ENCODE measurements around the gene CNGA1. TPM values are rescaled to one million over a fixed set of nuclear protein-coding genes. Genes with fewer than 3 reads are reported as not detected.

CNGA1 gene
- total and polyA plus RNA-seq, 2 donors (not counting 3 experiments of a cell fraction or from before 2014, with no cell fraction given) = not detected

GRCh38 chr4:47913861-47914219, 102.6 kb downstream of the CNGA1 start:
- FAIRE-seq = peak; percentile 31
- H3K4me3 ChIP-seq (replicated peaks in 1 of 3; ENCODE audit: insufficient read depth in 1 of 3, low read depth in 1 of 3, low read length in 3 of 3) = peak overlapping the region; percentile 66 to 79 (median 73)
- no peaks in the 10 kb centered on the region for H3K9me1 ChIP-seq (replicated peaks; ENCODE audit: control insufficient read depth, extremely low read depth, insufficient read depth, low read length)
- peaks cover 0 to 2% of the 10 kb centered on the region in 2 experiments for H3K36me3 ChIP-seq (ENCODE audit: control insufficient read depth in 2 of 2, extremely low read depth in 1 of 2, insufficient read depth in 2 of 2, low read length in 2 of 2)
- POLR2A ChIA-PET = interaction anchor here (0.5 to 0.6 kb wide), 2 partner anchors 429 to 602 kb away, joined by 3 read pairs; partner anchors contain the start of gene ATP10D
- H3K9me3 ChIP-seq (replicated peaks; ENCODE audit: control insufficient read depth, insufficient read depth, low read length) = no peaks in the 10 kb centered on the region
- H4K20me1 ChIP-seq (replicated peaks; ENCODE audit: control insufficient read depth, extremely low read depth, insufficient read depth, low read length) = no peaks in the 10 kb centered on the region
- no peak for TF ChIP-seq JUN (IDR thresholded peaks at IDR 0.05; ENCODE audit: borderline replicate concordance, insufficient read depth, insufficient read length, low read depth)
- no peak for TF ChIP-seq POLR2AphosphoS5 (IDR thresholded peaks at IDR 0.05; ENCODE audit: insufficient read depth, low read depth, low read length)
- TF ChIP-seq, protein P1, sequence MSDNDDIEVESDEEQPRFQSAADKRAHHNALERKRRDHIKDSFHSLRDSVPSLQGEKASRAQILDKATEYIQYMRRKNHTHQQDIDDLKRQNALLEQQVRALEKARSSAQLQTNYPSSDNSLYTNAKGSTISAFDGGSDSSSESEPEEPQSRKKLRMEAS (IDR thresholded peaks at IDR 0.05; ENCODE audit: insufficient read depth, insufficient read length) = no peak
- no peak for TF ChIP-seq FOS (IDR thresholded peaks at IDR 0.05; ENCODE audit: borderline replicate concordance, insufficient read depth, low read length)
- no peak for TF ChIP-seq POLR2A (IDR thresholded peaks at IDR 0.05; ENCODE audit: low read depth, low read length)
- TF ChIP-seq MYC (IDR thresholded peaks at IDR 0.05; ENCODE audit: low read depth, low read length) = no peak
- TF ChIP-seq, protein P2, sequence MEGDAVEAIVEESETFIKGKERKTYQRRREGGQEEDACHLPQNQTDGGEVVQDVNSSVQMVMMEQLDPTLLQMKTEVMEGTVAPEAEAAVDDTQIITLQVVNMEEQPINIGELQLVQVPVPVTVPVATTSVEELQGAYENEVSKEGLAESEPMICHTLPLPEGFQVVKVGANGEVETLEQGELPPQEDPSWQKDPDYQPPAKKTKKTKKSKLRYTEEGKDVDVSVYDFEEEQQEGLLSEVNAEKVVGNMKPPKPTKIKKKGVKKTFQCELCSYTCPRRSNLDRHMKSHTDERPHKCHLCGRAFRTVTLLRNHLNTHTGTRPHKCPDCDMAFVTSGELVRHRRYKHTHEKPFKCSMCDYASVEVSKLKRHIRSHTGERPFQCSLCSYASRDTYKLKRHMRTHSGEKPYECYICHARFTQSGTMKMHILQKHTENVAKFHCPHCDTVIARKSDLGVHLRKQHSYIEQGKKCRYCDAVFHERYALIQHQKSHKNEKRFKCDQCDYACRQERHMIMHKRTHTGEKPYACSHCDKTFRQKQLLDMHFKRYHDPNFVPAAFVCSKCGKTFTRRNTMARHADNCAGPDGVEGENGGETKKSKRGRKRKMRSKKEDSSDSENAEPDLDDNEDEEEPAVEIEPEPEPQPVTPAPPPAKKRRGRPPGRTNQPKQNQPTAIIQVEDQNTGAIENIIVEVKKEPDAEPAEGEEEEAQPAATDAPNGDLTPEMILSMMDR (IDR thresholded peaks at IDR 0.05; ENCODE audit: extremely low read depth in 1 of 2, insufficient read depth in 1 of 2, low read depth in 1 of 2, low read length in 2 of 2) = no peak
- TF ChIP-seq GATA2 (IDR thresholded peaks at IDR 0.05; ENCODE audit: insufficient read depth, insufficient read length, low read depth, low read length) = no peak
- no peak for TF ChIP-seq EZH2 (IDR thresholded peaks at IDR 0.05; ENCODE audit: borderline replicate concordance, low read depth, low read length, severe bottlenecking)
- peak overlapping the region; percentile 68 for H3K4me2 ChIP-seq (ENCODE audit: insufficient read depth, low read length)
- H3K79me2 ChIP-seq (ENCODE audit: control insufficient read depth, insufficient read depth, low read length) = peaks cover 29% of the 10 kb centered on the region
- BruUV-seq (replicated peaks) = no TSS peak
- H3K9ac ChIP-seq (replicated peaks; ENCODE audit: extremely low read depth, insufficient read depth, low read length) = peak overlapping the region; percentile 89
- CTCF ChIA-PET = interaction anchor here (1.0 to 2.1 kb wide), 9 partner anchors 10 to 213 kb away, joined by 3 to 10 read pairs (median 5); no protein-coding TSS in a partner anchor
- dilution Hi-C loops (cut with MboI; ENCODE audit: extremely low pct_ligation_motif_present, low sequenced_read_pairs) = no loop called here
- H3K27ac ChIP-seq (ENCODE audit: insufficient read depth, low read depth, low read length) = peak overlapping the region; percentile 54
- no peaks in the 10 kb centered on the region for H3K27me3 ChIP-seq (ENCODE audit: control insufficient read depth in 2 of 2, insufficient read depth in 2 of 2, low read length in 2 of 2)
- peaks cover 17% of the 10 kb centered on the region for H3K4me1 ChIP-seq (ENCODE audit: control insufficient read depth, extremely low read depth, insufficient read depth, low read length)
- intact Hi-C loops (cut with micrococcal nuclease) = loop anchor here (1.0 to 10.0 kb wide), 6 partner anchors 15 to 449 kb away; partner anchors contain the start of genes CNGA1, COMMD8, CORIN and NIPAL1
- peak overlapping the region; percentile 89 for H2AFZ ChIP-seq (ENCODE audit: low read depth, low read length)
- DNase-seq (ENCODE audit: low read depth, low spot score) = no peak
